WERI-Rb-1 (cell line): ENCODE results near the gene DHCR7.
A peak's percentile ranks its signal among the peaks of the same experiment; 100 is the strongest.

Experiments used
- DNase-seq: peaks from one replicate; pipeline ENCODE4 v3.0.0-alpha.2; 2020
- H3K27ac ChIP-seq: fragments of 250-450 bp; sonication (Bioruptor Pico); 2 replicates; pipeline ENCODE4 v1.5.1; 2020; ENCODE audit warnings: mild to moderate bottlenecking, moderate library complexity
- H3K27me3 ChIP-seq: fragments of 250-450 bp; sonication (Bioruptor Pico); 2 replicates; pipeline ENCODE4 v1.5.1; 2021; ENCODE audit warnings: mild to moderate bottlenecking, low read depth, moderate library complexity; ENCODE audit not compliant: insufficient read depth, severe bottlenecking
- H3K36me3 ChIP-seq: fragments of 250-450 bp; sonication (Bioruptor Pico); 2 replicates; pipeline ENCODE4 v1.5.1; 2020; ENCODE audit warnings: mild to moderate bottlenecking, moderate library complexity
- H3K4me3 ChIP-seq: 2 replicates; pipeline ENCODE4 v1.5.1; 2011; ENCODE audit warnings: low read depth, mild to moderate bottlenecking, control low read depth, low read length
- H3K9me3 ChIP-seq: fragments of 250-450 bp; sonication (Bioruptor Pico); 2 replicates; pipeline ENCODE4 v1.5.1; 2021; ENCODE audit warnings: mild to moderate bottlenecking, moderate library complexity; ENCODE audit not compliant: severe bottlenecking
- CTCF ChIP-seq: IDR thresholded peaks from 2 replicates; pipeline ENCODE4 v1.5.1; 2011; ENCODE audit warnings: low read depth, mild to moderate bottlenecking, control low read depth, inconsistent platforms, low read length

DHCR7 gene

GRCh38 chr11:71449596-71449995, 1.4 kb upstream of the DHCR7 start:
- Histone ChIP-seq H3K9me3 (no peaks in the 10 kb centered on the region), H3K27ac (no peak overlapping the region), H3K4me3 (peak overlapping the region; percentile 93), H3K27me3 (no peaks in the 10 kb centered on the region), H3K36me3 (peaks cover 32% of the 10 kb centered on the region)
- TF ChIP-seq CTCF: no peak
- no peak for DNase-seq

GRCh38 chr11:71447791-71448256, 369 bp downstream of the DHCR7 start:
- peak; percentile 51 for DNase-seq
- Histone ChIP-seq H3K27me3 (no peaks in the 10 kb centered on the region), H3K4me3 (peak overlapping the region; percentile 93), H3K27ac (peak overlapping the region; percentile 74), H3K9me3 (no peaks in the 10 kb centered on the region), H3K36me3 (peaks cover 50% of the 10 kb centered on the region)
- TF ChIP-seq CTCF: no peak

DNA sequence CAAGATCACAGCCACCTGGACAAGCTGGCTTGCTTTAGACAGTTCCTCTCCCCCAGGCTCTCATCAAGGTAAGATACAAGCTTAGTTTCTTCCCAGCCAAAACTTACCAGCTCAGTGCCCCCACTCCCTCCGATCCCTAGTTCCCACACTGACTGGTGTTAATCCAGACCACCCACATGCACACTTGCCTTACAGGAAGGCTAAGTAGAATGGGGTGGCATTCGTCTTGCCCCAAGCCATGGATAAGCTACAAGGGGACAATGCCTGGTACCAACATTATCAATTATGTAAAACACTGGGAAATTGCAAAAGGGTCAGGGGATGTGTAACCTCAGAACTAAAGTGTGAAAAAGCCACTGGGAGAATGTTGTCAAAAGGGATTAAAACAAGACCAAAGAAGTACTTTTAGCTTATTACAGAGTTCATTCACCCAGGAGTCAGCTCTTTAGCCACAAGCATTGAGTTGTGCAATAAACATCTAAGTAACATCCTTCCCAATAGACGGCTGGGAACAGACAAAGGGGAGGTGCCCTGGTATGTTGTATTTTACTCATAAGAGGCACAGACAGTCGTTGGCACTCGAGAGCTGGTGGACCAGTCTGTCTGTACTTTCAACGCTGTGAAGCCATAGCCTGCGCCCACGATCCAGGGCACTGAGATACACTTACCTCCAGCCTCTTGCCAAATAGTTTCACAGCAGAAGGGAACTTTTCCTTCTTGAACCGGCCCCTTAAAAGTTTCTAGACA, 1.1 kb downstream of the DHCR7 start:
- Histone ChIP-seq H3K27me3 (no peaks in the 10 kb centered on the region), H3K36me3 (peaks cover 57% of the 10 kb centered on the region), H3K4me3 (peak overlapping the region; percentile 93), H3K27ac (no peak overlapping the region; the same call in 1 of the 2 replicates), H3K9me3 (no peaks in the 10 kb centered on the region)
- DNase-seq: no peak
- TF ChIP-seq CTCF: no peak

DNA sequence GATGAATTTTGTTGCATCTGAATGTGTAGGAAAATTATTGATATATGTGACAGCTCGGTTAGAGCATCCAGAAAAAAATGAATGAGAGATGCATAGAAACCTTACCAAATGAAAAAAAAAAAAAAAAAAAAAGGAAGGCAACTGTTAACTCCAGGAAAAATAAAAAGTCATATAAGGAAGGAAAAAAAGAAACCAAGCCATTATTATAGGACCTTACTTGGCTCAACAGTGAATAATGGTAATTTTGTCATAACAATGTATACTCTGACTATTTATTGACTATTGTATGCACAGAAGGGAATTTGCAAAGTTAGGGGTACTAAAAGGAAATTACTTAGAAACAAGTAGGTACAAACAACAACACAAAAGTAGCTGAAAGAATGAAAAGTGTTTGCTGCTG, 2.0 kb downstream of the DHCR7 start:
- no peak for TF ChIP-seq CTCF
- H3K4me3 ChIP-seq: no peak overlapping the region
- peaks cover 66% of the 10 kb centered on the region for H3K36me3 ChIP-seq
- no peaks in the 10 kb centered on the region for H3K9me3 ChIP-seq
- no peak for DNase-seq
- H3K27me3 ChIP-seq: no peaks in the 10 kb centered on the region
- H3K27ac ChIP-seq: no peak overlapping the region

DNA sequence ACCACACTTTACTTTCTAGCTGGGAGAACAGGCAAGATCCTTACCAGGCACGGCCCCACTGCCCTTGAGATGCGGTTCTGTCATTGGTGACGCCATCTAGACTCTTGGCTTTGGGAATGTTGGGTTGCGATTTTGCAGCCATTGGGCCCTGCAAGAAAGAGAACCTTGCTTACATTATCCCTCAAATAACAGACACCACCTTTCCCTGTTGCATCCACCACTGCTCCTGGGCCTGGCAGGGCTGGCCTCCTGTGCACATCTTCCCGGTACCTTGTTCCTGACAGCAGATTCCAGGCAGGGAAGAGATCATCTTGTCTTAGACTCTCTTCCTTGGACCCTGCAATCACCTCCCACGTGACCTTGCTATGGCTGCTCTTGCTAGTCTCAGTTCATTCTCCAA, 3.4 kb downstream of the DHCR7 start:
- no peak for TF ChIP-seq CTCF
- Histone ChIP-seq H3K36me3 (peaks cover 75% of the 10 kb centered on the region), H3K9me3 (no peaks in the 10 kb centered on the region), H3K27ac (no peak overlapping the region), H3K4me3 (no peak overlapping the region), H3K27me3 (no peaks in the 10 kb centered on the region)
- no peak for DNase-seq
